Hepatic stellate cell (primary cell): ENCODE results near the gene SAP130.
A peak's percentile ranks its signal among the peaks of the same experiment; 100 is the strongest.

ENCODE experiments used
- DNase-seq: peaks from one replicate; pipeline ENCODE4 v3.0.0; 2011; ENCODE audit warnings: low spot score

The SAP130 gene

GRCh38 chr2:128027801-128028667, at the start of gene SAP130:
TSS of gene SAP130 (minus strand) at chr2:128028059. CDS start at chr2:128026292, 1,767 bp downstream.
- DNase-seq, result peak; percentile 95

- DNase-seq, result no peak
These were observed 48.7 kb upstream of the SAP130 start for GRCh38 chr2:128076461-128077106.

DNA sequence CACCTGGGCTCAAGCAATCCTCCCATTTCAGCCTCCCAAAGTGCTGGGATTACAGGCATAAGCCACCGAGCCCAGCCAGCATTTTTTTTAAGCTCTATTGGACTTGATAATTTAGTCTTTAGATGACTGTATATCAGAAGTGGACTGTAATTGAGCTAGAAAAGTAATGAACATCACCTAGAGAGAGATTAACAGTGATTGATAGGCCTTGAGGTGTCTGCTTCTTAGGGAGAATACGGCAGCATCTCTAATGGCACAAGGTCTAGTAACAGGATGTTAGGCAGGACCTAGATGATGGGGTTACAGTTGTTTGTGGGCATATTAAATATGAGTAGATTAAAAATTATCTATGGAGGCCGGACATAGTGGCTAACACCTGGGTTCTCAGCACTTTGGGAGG, 45.4 kb upstream of the SAP130 start:
- no peak for DNase-seq

DNA sequence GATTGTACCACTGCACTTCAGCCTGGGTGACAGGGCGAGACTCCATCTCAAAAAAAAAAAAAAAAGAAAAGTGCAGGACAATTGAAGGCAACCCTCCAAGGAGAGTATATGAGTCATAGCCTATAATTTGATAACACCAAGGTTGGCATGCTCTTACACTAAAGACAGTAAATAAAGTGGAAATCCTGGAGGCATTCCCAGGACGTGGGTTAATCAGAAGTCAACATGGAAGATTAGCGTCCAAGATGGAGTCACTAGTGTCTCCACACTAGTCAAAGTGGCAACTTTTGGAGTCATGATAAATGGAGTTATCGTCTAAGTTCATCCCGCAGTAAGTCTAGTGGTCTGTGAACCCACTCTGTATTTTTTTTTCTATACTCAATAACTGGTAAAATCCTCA, 41.9 kb upstream of the SAP130 start:
- no peak for DNase-seq

DNA sequence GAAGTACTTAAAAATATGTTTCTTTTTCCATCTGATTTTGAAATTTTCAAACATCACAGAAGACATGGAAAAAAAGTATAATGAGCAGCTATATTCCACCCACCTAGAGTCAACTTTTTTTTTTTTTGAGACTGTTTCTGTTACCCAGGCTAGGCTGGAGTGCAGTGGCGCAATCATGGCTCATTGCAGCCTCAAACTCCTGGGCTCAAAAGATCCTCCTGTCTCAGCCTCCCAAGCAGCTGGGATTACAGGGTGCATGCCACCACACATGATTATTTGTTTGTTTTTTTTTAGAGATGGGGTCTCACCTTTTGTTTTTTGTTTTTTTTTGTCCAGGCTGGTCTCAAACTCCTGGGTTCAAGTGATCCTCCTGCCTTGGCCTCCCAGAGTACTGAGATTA, 36.5 kb upstream of the SAP130 start:
- DNase-seq, result no peak

GRCh38 chr2:128062571-128062970, 34.7 kb upstream of the SAP130 start:
- no peak for DNase-seq

GRCh38 chr2:128058114-128058513, 30.3 kb upstream of the SAP130 start:
- no peak for DNase-seq

DNA sequence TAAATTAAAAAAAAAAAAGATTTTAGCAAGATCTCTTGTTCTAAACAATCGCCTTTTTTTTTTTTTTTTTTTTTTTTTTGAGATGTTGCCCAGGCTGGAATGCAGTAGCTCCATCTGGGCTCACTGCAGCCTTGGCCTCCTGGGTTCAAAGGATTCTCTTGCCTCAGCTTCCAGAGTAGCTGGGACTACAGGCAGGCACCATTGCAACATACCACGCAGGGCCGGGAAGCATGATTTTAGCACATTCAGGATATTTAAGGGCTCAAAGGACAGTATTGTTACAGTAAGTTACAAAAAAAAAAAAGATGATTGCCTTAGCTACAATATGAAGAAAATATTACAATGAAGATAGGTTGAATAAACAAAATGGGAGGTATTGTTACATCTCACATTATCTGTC, 29.5 kb upstream of the SAP130 start:
- no peak for DNase-seq

DNA sequence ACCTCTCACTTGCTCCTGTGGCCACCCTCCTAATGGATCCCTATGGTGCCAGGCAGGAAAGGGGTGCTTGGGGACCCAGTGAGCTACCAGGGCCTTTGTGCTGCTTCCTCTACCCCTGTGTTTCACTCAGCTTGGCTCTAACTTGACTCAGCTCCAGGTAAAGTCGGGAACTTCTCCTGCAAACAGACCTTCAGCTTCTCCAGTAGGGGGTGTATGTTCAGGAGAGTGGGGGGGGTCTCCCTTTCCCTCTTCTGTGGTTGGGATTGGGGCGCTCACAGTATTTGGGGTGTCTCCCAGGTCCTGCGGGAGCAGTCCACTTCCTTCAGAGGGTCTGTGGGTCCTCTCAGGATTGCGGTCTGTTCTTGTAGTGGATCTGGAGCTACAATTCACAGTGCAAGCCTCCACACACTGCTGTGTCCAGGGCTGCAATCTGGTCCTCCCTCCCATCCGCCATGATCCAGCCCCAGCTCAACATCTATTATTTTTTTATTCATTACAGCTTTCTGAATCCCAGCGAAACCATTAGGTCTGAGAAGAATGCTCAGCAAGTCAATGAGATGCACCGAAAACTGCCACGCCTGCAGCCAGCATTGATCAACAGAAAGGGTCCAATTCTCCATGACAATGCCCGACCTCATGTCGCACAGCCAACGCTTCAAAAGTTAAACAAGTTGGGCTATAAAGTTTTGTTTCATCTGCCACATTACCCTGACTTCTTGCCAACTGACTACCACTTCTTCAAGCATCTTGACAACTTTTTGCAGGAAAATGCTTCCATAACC, 26.4 kb upstream of the SAP130 start:
- no peak for DNase-seq

DNA sequence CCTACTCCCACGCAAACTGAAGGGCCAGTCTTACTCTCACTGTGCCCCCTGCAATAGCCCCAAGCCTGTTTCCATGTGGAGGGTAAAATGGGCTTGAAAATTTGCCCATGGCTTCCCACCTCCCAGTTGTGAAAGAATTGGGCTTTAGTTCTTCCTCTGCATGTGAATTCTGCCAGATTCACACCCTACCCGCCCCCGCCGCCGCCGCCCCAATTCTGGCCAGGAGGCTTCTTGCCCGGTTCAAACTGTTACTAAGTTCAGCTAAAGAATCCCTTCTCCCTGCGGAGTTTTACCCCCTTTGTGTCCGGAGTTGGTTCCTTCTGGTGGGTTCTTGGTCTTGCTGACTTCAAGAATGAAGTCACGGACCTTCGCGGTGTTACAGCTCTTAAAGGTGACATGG, 25.5 kb upstream of the SAP130 start:
- DNase-seq, result no peak

DNA sequence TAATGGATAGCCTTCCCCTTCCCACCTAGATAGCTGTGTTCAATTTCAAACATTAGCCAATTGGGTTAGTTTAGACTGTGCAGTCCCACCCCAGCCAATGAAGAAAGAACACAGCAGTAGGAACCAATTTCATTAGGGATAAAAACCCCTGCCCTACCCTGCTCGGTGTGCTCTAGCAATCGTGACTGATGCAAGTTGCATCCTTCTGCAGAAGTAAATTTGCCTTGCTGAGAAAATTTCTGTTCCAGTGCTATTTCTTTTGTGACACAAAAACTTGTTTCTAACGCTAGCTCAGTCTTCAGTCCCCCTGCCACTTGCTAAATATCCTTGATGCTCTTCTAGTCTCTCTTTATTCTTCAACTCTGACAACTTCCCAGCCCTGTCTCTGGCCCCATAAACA, 15.2 kb upstream of the SAP130 start:
- DNase-seq, result no peak

DNA sequence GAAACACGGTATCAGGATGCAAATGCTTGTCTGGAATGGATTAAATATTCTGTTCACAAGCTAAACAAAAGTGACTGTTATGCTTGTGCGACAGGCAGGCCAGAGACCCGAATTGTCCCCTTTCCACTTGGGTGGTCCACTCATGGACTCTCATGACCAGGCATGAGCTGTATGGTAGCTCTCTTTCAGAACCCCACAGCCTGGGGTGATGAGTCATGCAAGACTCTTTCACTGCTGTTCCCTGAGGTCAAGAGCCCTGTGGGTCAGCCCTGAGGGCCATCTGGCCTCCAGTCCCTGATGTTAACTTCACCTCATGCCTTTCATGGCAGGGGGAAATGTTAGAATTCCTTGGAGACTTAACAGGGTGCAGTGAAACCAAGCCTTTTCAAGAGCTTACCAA, 13.7 kb upstream of the SAP130 start:
- no peak for DNase-seq

DNA sequence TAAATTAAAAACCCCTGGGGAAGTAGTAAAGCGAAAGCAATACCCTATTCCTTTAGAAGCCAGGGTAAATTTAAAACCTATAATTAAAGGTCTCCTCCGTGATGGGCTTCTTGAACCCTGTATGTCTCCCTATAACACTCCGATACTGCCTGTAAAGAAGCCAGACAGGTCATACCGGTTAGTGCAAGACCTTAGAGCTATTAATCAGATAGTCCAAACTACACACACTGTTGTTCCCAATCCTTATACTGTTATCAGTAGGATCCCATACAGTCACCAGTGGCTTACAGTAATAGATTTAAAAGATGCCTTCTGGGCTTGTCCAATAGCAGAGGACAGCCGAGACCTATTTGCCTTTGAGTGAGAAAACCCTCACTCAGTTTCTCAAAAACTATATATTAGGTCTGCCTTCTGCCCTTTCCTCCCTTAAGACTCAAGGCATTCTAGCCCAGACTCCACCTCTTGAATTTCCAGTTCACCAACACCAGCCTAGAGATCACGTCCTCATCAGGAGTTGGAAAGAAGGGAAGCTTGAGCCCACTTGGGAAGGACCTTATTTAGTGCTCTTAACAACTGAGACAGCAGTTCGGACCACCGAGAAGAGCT, 12.4 kb upstream of the SAP130 start:
- no peak for DNase-seq

GRCh38 chr2:128039535-128039934, 11.7 kb upstream of the SAP130 start:
- no peak for DNase-seq

DNA sequence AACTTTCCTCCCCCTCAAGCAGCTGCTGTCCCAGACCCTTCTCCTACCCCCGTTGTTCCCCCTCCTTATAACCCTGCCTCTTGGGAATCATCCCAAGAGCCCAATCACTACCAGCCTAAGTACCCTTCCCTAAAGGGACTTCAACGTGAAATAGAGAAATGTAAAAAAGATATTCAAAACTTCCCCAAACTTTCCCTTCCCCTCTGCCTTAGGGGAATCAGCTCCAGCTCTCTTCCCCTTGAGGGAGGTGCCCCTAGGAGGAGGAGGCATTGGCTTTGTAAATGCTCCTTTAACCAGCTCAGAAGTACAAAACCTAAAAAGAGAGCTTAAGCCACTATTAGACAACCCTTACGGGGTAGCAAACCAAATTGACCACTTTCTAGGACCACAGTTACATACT, 10.6 kb upstream of the SAP130 start:
- no peak for DNase-seq

GRCh38 chr2:128037649-128038048, 9.8 kb upstream of the SAP130 start:
- DNase-seq, result no peak

GRCh38 chr2:128036748-128037607, 9.1 kb upstream of the SAP130 start:
- no peak for DNase-seq

DNA sequence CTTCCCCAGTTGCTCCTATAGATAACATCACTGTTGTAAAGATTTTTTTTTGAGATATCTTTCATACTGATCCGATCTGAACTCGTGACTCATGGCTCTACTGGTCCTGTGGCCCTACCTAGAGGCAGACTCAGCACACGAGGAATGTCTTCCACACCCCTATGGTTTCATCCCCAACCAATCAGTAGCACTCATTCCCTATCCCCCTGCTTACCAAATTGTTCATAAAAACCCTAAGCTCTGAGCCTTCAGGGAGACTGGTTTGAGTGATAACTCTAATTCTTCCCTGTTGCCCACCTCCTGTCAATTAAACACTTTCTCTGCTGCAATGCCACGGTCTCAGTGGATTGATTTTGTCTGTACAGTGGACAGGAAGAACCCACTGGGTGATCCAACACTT, 4.2 kb upstream of the SAP130 start:
- DNase-seq, result no peak

DNA sequence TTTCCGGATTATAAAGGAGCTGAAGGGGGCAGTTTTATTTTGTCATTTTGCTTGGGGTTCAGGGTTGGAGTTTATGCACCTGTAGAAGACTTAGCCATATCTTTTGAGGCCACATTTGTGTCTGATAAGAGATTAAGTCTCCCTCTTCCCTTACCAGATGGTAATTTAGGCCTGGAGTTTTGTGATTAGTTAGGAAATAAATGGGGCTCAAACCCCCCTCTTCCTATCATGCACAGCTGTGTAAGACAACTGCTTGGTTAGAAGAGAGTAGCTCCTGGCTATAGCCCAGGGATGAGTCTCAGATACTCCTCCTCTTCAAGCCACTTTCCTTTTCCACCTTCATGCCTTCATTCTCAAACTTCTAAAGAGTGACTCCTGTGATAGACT, 802 bp upstream of the SAP130 start:
- no peak for DNase-seq

DNA sequence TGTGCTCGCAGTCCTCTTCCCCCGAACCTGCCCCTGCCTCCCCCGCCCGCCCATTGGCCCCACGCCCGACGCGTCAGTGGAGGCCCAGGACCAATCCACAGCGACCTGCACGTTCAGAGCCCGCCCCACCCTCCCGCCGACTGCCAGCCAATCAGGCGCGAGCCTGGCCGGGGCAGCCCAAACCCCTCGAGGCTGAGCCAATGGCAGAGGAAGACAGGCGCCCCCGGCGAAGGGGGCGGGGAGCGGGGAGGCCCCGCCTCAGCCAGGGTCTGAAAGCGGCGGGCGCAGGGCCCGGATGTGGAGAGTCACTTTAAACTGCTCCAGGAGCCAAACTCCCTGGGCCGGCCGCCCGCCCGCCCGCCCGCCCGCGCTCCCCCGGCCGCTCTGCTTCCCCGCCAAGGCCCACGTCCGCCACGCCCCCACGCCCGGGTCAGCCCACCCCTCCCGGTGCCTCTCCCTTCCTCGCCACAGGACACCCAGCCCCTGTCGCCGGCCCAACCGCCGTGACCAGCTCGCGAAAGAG, 520 bp downstream of the SAP130 start:
- peak; percentile 99 for DNase-seq
